GM19351 (cell line): ENCODE data around the gene FAM78A.

Experiments used
- ATAC-seq: cut with Tn5 transposase; IDR thresholded peaks from one replicate; pipeline ENCODE4 v1.9.1; 2021; ENCODE audit warnings: mild to moderate bottlenecking, moderate library complexity; ENCODE audit not compliant: unreplicated experiment

The FAM78A gene, protein sequence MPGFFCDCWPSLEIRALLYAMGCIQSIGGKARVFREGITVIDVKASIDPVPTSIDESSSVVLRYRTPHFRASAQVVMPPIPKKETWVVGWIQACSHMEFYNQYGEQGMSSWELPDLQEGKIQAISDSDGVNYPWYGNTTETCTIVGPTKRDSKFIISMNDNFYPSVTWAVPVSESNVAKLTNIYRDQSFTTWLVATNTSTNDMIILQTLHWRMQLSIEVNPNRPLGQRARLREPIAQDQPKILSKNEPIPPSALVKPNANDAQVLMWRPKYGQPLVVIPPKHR

DNA sequence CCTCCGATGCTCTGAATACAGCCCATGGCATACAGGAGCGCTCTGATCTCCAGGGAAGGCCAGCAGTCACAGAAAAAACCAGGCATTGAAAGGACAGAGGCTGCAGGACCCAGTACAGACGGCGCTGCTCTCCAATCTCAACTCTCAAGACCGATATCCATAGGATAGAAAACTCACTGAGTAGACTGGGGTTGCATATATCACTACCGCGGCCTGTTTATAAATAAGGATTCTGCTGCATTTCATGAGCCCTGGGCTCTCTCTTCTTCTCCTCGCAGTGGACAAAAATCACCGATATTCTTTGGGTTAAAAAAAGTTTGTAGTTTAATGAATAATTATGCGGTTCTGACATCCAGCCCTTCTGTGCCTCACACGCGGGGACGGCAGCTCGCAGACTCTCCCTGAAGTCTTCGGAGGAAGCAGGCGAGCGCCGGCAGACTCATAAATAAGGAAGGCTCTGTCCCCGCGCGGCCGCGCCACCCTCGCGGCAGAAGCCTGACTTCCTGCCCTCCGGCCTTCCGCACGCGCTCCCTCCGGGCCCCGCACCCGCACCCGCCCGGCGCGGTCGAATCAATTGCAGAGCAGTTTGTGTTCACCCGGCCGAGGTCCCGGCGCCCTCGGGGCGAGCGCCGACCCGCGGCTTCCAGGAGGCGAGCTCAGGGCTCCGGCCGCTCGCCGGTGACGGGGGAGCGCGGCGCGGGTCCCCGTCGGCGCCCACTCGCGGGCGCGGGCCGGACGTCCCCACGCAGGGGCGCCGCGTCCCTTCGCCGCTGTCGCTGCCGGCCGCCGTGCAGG is at the start of gene FAM78A:
TSS of gene FAM78A (minus strand) at position 417 of the 795 bp plus-strand sequence. CDS start at position 86, 331 bp downstream.
- no peak for ATAC-seq

DNA sequence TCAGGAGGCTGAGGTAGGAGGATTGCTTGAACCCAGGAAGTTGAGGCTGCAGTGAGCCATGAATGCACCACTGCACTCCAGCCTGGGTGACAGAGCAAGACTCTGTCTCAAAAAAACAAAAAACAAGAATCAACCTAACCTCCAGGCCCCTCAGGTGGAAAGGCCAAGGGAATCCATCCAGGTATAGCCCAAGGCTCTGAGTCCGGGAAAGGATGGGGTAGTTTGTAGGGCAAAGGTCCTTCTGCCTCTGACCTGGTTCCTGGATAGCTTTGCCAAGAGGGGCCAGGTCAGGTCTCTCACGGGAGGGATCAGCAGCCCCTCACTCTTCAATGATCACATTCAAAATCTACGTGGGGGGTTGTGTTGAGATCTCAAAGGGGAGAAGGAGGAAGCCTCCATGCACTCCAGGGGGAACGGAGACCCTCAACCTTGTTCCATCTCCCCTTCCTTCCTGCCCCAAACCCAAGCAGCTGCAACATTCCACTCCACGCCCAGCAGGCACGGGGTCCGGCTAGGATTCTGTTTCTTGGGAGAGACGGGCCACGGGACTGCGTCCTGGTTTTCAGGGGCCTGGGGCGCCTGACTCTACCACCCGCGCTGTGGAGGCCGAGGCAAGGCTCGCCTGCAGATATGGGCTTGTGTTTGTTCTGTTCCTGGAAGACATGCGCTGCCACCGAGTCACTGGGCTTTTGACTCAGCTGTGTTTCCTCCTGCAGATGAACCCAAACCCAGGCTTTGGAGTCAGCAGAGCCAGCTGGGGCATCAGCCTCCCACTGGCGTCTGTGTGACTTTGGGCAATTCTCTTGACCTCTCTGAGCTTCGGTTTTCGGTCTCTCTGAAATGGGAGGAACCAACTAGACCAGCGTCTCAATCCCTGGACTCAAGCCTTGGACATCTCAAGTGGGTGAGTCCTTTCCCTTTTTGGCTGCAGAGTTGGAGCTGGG is 48.7 kb upstream of the FAM78A start:
- no peak for ATAC-seq

DNA sequence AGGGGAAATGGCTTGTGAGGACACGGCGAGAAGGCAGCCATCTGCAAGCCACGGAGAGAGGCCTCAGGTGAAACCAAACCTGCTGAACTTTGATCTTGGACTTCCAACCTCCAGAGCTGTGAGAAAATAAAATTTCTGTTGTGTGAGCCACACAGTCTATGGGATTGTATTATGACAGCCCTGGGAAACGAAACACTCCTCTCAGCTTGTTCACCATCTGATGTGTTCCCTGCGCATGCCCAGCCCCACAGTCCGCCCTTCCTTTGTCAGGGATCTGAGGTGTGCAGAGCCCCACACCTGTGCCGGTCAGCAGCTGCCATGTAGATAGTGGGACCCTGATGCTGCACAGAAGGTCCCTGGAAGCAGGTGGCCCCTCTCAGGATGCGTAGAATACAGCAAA is 47.3 kb upstream of the FAM78A start:
- no peak for ATAC-seq

DNA sequence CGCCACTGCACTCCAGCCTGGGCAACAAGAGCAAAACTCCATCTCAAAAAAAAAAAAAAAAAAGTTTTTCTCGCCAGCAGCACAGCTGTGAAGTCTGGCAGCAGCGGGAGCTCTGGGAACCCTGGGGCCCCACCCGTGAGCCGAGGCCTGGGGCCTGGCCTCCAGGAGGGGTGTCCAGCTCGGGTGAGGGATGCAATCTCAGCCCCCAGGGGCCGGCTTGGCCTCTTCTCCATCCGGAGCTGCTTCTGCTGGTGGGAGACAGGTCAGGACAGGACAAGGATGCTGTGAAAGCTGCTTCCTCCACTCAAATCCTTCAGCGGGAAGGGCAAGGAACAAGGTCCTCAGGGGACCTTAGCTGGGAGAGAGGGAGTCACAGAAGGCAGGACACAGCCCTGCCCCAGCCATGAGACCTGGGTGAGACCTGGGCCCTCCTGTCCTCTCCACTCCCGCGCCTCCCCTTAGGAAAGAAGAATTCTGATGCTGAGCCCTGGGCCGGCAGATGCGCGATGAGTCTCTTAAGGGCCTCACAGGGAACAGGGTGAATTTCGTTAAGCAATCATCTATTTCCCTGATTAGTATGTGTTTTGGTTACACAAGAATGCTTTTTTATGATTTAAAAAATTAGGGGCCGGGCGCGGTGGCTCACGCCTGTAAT is 43.8 kb upstream of the FAM78A start:
- ATAC-seq: no peak

DNA sequence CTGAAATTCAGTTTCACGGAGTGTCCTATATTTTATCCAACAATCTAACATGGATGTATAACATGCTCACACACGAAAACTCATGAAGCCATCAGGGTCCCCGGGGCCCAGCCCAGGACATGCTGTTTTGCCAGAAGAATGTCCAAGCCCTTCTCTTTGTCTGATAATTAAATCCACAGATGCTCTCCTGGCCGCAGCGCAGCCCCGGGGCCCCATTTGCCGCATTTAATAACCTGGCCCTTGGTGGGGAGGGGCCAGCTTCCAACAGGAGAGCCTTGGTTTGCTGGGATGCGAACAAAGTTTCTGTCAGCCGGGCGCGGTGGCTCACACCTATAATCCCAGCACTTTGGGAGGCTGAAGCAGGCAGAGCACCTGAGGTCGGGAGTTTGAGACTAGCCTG is 43.2 kb upstream of the FAM78A start:
- no peak for ATAC-seq

DNA sequence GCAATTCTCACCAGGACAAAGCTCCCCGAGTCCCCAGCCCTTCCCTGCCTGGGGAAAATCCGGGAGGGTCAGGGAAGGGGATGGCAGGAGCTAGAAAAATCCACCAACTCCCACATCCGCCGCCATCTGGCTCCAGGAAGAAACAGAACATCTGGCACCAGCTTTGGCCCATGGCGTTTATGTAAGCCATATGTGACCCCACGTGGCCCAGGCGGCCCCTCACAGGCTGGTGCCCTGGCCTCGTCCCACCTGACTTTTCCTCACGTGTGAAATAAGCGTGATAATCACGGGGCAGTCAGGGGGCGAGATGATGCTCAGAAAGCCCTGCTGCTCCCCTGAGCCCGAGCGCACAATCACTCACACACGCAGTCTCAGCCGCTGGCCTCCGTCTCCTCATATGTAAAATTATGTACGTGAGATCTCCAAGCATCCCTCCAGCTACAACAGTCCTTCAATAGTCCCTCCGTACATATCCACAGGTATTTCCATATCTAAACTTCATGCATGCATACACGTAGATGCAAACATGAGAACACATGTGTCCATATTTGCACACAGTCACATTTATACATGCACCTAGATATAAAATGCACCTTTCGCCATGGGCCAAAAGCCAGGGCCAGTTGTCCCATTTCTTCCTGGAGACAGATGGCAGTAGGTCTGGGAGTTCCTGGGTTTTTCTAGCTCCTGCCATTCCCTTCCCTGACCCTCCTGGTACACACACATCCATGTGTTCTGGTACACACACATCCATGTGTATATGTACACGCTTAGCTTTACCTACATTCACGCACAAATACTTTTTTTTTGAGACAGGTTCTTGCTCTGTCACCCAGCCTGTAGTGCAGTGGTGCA is 42.1 kb upstream of the FAM78A start:
- ATAC-seq: no peak

DNA sequence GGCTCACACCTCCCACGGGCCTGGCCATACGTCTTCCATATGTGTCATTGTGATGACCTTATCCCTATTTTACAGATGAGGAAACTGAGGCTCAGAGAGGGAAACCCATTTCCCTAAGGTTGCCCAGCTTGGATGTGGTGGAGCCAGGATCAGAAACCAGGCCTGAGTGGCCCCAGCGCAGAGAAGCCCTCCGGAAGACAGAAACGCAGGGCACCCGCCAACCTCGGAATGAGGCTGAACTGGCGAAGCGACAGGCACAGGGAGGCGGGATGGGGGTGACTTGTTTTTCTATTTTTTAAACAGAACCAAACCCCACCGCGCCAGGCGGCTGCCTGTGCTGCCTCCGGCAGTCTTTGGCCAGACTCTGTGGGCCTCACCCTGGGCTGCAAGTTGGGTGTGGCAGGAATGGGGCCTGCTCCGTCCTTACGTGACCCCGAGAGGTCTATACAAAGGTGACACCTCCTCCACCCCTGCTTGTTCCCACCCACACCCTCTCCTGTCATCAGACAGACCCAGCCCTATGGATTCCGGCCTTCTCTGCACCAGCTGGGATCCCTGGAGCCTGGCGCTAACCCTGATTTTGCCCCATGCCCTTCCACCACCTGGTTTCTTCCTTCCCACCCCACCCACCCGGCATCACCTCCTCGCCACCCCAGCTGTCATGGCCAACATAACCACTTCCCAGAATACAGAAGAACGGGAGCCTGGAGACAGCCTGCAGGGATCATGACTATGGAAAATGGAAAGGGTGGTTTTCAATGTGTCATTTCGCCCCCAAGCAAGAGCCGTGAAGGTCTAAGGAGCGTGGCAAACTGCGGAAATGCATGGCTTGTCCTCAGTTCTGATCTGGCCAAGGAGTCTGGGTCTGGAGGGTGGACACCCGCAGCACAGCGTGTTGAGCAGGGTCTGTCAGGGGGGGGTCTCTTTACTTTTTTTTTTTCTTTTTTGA is 36.8 kb upstream of the FAM78A start:
- ATAC-seq: no peak

DNA sequence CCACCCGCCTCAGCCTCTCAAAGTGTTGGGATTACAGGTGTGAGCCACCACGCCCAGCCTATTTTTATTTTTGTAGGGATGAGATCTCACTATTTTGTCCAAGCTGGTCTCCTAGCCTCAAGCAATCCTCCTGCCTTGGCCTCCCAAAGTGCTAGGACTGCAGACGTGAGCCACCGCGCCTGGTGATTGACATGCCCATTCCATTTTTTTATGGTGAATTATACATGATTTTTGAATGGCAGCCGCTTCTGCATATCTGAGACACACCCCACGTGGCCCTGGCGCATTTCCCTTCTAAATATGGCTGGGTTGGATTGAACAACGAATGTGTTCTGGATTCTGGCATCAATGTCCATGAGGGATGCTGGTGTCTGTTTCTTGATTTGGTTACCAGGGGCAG is 35.9 kb upstream of the FAM78A start:
- no peak for ATAC-seq

DNA sequence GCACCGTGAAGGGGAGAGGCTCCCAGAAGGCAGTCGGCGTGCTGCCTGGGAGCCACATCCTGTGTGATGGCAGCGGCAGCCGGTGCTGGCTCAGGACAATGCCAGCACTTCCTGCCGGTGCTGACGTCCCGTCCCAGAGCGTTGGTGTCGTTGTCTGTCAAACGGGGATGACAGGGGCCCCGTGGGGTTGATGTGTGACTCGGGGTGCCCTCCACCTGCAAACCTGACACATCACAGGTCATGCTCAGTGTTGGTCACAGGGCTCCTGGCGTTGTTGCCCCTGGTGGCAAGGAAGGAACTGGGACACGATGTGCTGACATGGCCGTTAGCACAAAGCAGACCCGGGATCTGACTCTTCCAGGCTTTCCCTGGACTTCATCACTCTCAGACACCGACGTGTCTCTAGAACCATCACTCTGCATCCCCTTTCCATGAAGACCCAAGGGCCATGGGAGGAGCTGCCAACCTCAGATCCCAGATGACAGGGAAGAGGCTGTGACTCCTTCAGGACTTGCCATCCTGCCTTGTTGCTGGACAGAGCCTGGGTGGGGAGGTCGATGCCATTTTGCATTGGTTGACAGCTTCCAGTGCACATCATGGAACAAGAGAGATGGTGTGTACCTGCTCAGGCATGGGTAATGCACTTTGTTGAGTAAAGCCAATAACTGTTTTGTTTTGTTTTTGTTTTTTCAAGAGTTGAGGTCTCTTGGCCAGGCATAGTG is 34.7 kb upstream of the FAM78A start:
- ATAC-seq: no peak

DNA sequence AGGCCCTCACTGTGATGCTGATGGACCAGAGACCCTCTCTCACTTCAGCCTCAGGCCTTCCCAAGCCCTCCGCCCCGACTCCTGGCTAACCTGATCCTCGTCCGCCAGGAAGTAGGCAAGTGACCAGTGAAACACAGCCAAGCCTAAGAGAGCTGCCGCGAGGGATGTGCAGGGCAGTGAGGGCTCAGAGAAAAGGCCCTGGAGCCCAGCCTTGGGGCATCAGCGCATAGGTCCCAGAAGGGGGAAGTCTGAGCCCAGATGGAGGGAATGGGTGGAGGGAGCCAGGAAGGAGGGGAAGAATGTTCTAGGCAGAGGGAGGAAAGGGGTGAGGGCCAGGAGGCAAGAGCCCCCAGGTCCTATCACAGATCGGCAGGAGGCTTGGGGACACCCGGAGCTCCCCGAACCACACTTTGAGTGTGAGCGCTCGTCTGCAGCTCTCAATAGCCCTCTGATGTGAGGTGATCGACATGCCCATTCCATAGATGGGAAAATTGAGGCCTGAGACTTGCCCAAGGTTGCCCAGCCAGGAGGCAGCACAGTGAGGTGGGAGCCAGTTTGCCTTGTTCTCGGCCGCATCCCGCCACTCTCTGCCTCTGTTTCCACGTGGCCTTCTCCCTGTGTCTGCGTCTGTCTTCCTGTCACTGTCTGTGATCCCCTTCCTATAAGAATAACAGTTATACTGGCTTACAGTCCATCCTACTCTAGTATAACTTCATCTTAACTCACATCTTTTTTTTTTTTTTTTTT is 33.4 kb upstream of the FAM78A start:
- ATAC-seq: no peak

DNA sequence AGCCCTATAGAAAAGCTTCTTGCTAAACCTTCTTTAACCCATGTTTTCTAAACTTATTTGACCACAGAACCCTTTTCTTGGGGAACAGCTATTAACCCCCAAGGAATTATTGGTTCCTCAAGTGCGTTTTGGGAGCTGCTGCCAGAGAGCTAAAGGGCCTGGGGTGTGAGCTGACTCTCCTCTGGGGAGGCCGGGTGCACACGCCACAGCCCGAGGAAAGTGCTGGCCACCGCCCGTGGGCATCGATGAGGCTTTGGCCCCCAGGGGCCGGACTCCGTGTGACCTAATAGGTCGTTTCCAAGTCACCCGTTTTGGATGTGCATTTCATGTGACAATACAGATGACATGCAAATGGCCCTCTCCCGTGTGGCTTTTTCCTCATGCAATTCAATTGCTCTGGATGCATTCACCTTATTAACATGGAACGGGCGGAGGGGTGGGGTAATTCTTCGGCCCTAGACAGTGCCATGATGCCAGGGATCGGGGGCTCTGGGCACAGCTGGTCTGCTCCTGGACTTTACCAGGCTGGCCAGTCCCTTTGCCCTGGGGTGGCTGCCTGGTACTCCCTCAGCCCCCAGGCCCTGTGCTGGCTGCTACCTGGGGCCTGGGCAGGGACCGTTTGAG is 32.7 kb upstream of the FAM78A start:
- ATAC-seq: no peak

DNA sequence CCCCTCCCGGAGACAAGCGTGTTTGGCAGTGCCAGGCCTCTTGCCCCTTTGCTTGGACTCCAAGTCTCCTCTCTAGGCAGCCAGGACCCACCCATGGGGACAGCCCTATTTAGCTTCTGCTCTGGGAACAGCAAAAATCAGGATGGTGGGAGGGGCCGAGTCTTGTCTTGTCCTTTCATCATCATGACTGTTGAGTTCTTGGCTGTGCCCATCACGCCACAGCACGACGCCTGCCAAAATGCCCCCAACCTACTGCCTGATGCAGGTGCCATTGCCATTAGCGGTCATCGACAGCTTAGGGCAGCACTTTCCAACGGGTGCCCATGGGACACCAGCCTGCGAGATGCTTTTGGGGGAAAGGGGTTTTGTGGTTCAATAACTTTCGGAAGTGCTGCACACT is 32.1 kb upstream of the FAM78A start:
- no peak for ATAC-seq

DNA sequence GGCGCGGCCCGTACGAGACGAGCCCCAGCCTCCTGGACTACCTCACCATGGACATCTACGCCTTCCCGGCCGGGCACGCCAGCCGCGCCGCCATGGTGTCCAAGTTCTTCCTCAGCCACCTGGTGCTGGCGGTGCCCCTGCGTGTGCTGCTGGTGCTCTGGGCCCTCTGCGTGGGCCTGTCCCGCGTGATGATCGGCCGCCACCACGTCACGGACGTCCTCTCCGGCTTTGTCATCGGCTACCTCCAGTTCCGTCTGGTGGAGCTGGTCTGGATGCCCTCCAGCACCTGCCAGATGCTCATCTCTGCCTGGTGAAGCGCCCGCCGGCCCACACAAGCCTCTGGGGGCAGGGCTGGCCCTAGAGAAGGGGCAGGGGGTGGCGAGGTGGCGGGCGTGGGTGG is 31.7 kb upstream of the FAM78A start:
- ATAC-seq: no peak

DNA sequence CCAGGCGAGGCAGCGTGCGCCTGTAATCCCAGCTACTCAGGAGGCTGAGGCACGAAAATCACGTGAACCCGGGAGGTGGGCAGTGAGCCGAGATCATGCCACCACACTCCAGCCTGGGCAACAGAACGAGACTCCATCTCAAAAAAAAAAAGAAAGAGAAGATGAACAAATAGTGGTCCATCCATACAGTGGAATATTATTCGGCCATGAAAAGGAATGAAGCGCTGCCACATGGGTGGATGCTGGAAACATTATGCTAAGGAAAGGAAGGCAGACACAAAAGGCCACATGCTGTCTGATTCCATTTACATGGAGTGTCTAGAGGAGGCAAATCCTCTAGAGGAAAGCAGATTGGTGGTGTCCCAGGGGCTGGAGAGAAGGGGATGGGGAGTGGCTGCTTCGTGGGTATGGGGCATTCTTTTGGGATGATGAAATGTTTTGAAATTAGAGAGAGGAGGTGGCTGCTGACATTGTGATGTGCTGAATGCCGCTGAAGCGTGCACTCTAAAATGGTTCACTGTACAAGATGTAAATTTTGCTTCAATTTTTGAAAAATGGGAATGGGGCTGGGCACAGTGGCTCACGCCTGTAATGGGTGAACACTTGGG is 30.2 kb upstream of the FAM78A start:
- ATAC-seq: no peak

DNA sequence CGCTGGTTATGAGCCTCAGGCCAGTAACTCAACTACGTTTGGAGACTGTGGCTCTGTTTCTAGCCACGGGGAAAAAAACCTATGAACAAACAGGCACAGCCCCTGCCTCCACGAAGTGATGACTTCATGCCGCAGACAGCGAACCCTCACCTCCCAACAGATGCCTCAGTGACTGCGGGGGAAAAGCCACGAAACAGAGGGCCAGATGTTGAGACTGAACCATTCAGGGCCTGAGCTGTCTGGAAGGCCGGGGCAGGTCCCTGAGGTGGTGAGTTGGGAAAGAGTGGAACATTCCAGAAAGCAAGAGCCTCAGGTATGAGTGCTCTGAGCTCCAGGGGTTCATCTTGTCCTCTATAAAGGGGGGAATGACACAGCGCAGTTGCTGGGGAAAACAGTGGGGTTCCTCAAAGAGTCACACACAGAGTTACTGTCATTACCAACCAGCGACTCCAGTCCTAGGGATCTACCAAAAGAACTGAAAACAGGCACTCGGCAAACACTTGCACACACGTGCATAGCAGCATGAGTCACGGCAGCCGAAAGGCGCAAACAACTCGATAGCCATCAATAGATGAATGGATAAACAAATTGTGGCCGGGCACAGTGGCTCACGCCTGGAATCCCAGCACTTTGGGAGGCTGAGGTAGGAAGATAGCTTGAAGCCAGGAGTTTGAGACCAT is 28.5 kb upstream of the FAM78A start:
- ATAC-seq: no peak
